Activated T-cell treated with anti-CD3 and anti-CD28 coated beads, Interleukin-2, amount 50 U/mL, for 72 hours (primary cell): ENCODE measurements around the gene OGT. TPM values are rescaled to one million over a fixed set of nuclear protein-coding genes. Genes with fewer than 3 reads are reported as not detected.

Experiments used
- ATAC-seq, 2 donors: fragments of 150-1000 bp; cut with Tn5 transposase; replicated peaks in 1 of 2; 2 replicates each; pipeline ENCODE4 v1.10.0; 2021; ENCODE audit warnings: moderate library complexity in 2 of 2, mild to moderate bottlenecking in 1 of 2
- DNase-seq, 2 donors: peaks; one replicate each; pipeline ENCODE4 v3.0.0; 2021 to 2022; ENCODE audit warnings: mixed read lengths in 1 of 2
- H3K27ac Mint-ChIP-seq: one replicate; pipeline ENCODE4 v1.8.0; 2022; ENCODE audit warnings: mild to moderate bottlenecking, moderate library complexity, mixed read lengths
- H3K27me3 Mint-ChIP-seq: one replicate; pipeline ENCODE4 v1.8.0; 2022; ENCODE audit warnings: low read depth, mixed read lengths
- H3K36me3 Mint-ChIP-seq, 2 donors: one replicate each; pipeline ENCODE4 v1.8.0; 2022; ENCODE audit warnings: mixed read lengths in 2 of 2, mild to moderate bottlenecking in 1 of 2; ENCODE audit not compliant: insufficient read depth in 2 of 2
- H3K4me1 Mint-ChIP-seq: one replicate; pipeline ENCODE4 v1.8.0; 2022; ENCODE audit warnings: low read depth, mixed read lengths
- H3K4me3 Mint-ChIP-seq, 2 donors: one replicate each; pipeline ENCODE4 v1.8.0; 2022; ENCODE audit warnings: mild to moderate bottlenecking in 2 of 2, mixed read lengths in 2 of 2, moderate library complexity in 2 of 2
- H3K9me3 Mint-ChIP-seq, 2 donors: one replicate each; pipeline ENCODE4 v1.8.0; 2022; ENCODE audit warnings: mixed read lengths in 2 of 2
- total RNA-seq, 2 donors: library from RNA; stranded (reverse); gene quantifications; one replicate each; pipeline ENCODE4 v1.2.3, GENCODE V29; 2022

Gene OGT
- total RNA-seq, 2 donors from 2014 or later = 702 to 788 TPM

DNA sequence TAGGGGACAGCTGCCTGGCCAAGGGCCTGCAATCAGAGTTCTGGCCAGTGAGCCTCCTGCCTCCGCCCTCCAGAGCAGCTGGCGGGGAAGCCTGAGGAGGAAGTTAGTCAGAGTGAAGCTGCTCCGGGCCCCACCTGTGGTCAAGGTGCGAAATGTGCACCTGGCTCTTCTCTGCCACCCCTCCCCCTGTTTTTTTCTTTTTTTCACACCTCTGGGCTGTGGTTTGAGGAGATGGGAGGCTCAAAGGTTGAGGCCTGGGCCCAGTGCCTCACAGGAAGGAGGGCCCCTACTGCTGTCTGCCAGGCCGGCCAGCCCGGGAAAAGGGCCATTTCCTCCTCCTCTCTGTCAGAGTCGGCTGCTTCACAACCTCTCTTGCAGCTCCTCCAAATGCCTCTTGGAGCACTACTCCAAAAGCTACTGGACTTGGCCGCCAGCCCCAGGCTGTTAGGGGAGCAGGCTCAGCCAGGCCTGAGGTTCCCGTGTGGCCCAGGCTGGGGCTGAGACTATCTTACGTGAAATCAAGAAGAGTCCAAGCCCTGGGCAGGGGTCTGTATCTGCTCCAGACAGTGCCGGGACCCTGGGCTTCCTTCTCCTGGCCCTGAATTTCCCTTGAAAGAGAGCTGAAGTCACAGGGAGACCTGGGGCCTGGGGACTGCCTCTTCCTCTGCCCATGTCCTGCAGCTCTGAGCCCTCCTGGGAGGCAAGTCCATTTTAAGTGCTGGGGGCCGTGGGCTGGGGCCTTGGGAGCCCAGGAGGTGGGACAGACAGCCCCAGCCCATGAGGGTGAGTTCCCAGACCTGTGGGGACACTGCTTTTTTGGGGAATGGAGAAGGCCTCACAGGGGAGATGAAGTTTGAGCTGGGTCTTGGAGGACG is 89.9 kb downstream of the OGT start:
- ATAC-seq = peak; percentile 60 to 65
- H3K4me1 Mint-ChIP-seq = peaks cover 61% of the 10 kb centered on the region
- no peaks in the 10 kb centered on the region for H3K27me3 Mint-ChIP-seq
- peak overlapping the region; percentile 94 for H3K27ac Mint-ChIP-seq
- H3K9me3 Mint-ChIP-seq = no peaks in the 10 kb centered on the region
- H3K4me3 Mint-ChIP-seq = peak overlapping the region; percentile 78 to 85
- peak; percentile 74 to 81 for DNase-seq
- peaks cover 0 to 2% of the 10 kb centered on the region in 2 donors for H3K36me3 Mint-ChIP-seq

DNA sequence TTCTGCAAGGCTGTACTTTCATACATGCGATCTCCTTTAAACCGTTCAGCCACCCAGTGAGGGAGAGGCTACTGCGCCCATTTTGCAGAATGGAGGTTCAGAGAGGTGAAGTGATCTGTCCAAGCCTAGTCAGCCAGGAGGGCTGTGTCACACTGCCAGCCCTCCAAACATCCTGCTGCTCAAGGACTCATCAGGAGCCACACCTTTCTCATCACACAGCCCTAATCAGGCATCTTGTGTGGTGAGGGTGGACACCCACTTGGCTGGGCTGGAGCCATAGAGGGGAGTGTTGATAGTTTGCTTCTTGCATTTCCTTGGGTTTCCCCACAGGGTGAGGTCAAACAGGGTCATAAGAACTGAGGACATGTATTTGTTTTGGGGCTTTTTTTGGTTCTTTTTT is 90.8 kb downstream of the OGT start:
- ATAC-seq = peak in 1 of 2 donors; percentile 16
- H3K4me3 Mint-ChIP-seq = peak overlapping the region; percentile 78 to 85
- peak in 1 of 2 donors; percentile 22 for DNase-seq
- peaks cover 52% of the 10 kb centered on the region for H3K4me1 Mint-ChIP-seq
- H3K27ac Mint-ChIP-seq = peak overlapping the region; percentile 94
- no peaks in the 10 kb centered on the region for H3K9me3 Mint-ChIP-seq
- peaks cover 0 to 2% of the 10 kb centered on the region in 2 donors for H3K36me3 Mint-ChIP-seq
- H3K27me3 Mint-ChIP-seq = no peaks in the 10 kb centered on the region

DNA sequence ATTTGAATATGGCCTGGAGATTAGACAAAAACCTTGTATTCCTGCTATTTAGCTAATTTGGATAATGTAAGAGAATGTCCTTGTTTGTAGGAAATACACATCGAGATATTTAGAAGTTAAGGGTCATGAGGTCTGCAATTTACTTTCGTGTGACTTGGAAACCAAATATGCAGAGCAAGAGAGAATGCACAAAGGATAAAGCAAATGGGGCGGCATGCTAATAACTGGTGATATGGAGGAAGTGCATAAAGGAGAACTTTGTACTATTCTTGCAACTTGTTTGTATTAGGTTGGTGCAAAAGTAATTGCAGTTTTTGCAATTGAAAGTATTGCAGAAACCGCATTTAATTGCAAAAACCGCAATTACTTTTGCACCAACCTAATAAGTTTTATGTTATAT is 92.6 kb downstream of the OGT start:
- no peaks in the 10 kb centered on the region for H3K27me3 Mint-ChIP-seq
- no peak overlapping the region for H3K4me3 Mint-ChIP-seq
- H3K4me1 Mint-ChIP-seq = peaks cover 40% of the 10 kb centered on the region
- no peak for ATAC-seq
- no peak for DNase-seq
- H3K36me3 Mint-ChIP-seq = peaks cover 0 to 2% of the 10 kb centered on the region in 2 donors
- H3K9me3 Mint-ChIP-seq = no peaks in the 10 kb centered on the region
- H3K27ac Mint-ChIP-seq = no peak overlapping the region

Other genes starting within 250 kb of the OGT start
- gene NONO, start 249.5 kb upstream of the OGT start, total RNA-seq = 100 to 1,000 TPM; 539 to 564 TPM
- 1 to 10 TPM; 6.9 to 7.4 TPM for gene ITGB1BP2, start 231.4 kb upstream of the OGT start, total RNA-seq
- 10 to 100 TPM; 51.5 to 59.3 TPM for gene TAF1, start 166.7 kb upstream of the OGT start, total RNA-seq
- 1 to 10 TPM; 6.9 to 8.4 TPM for gene GCNA, start 45.3 kb downstream of the OGT start, total RNA-seq
- gene CXCR3, start 85.4 kb downstream of the OGT start, total RNA-seq = 10 to 100 TPM in 1 of 2 donors, 1 to 10 TPM in 1; 8.8 to 14.6 TPM
- not detected for gene CXorf49, start 185.2 kb downstream of the OGT start, total RNA-seq
- not detected for gene CXorf49B, start 230.2 kb downstream of the OGT start, total RNA-seq